Stimulated activated naive CD4-positive, alpha-beta T cell (primary cell): ENCODE data around the gene C17orf50.

Experiments
- DNase-seq, 6 experiments: peaks; one replicate each; lab custom pipeline; 2025; lab: John Stamatoyannopoulos, UW

Gene C17orf50

DNA sequence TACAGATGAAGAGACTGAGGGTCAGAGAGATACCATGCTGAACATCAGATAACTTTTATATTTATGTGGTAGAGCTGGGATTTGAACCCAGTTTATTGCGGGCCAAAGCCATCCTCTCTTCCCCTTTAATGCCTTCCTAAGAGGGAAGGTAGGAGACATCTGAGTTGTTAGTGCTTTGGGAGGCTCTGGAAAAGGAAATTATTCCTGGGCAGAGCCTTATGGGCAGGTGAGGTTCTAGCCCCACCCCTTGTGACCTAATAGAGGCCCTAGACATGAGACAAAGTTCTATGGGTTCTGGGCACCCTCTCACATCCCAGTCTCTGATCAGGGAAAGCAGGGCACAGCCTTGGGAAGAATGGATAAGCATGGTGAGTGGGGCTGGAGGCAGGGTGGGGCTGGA, at the start of gene C17orf50:
TSS of gene C17orf50 (plus strand) at position 301 of the 400 bp plus-strand sequence. CDS start at position 356, 55 bp downstream.
- DNase-seq: no peak

DNA sequence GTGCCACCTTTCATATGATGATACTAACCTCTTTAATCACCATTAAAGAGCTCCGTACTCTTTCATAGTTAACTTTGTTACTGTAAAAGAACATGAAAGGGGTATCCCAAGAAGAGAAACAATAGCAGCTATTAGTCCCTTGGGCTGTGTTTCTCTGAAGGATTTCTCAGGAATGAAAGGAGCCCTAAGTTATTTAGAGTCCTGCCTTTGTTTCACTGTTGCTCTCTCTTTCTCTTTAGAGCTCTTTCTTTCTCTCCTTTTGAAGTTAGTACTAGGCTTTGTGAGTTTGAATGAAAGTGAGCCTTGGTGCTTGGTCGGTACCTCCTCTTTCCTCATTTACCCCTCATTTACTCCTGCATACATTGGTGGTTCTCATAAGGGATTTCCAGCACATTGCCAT, 49.7 kb upstream of the C17orf50 start:
- no peak for DNase-seq

DNA sequence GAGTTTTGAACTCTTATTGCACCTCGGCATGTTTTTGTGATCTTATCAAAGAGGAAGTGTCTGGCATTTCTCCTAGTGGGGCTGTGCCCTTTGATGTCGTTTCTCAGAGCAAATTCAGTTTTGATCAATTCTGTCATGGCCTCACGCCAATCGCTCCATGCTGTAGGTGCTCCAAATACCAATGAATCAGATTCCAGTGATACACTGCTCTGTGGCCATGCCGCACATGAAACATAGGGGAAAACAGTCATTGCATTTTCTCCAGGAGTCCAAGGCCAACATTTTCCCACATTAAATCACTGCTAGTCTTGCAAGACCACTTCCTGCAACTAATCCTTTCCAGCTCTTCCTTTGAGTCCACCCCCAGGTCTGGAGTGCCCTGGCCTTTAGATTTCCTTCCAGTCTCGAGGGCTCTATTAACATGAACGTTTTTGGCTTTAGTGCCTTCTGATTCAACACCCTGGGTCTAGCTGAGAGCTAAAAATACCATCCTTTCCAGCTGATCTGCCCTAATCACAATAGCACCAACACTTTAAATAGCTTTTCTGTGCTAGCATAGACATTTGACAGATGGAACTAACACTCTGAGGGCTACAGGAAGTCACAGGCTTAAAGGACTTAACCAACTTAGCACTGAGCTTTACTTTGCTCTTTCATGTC, 47.5 kb upstream of the C17orf50 start:
- peak in 1 of 6 experiments; percentile 38 for DNase-seq

DNA sequence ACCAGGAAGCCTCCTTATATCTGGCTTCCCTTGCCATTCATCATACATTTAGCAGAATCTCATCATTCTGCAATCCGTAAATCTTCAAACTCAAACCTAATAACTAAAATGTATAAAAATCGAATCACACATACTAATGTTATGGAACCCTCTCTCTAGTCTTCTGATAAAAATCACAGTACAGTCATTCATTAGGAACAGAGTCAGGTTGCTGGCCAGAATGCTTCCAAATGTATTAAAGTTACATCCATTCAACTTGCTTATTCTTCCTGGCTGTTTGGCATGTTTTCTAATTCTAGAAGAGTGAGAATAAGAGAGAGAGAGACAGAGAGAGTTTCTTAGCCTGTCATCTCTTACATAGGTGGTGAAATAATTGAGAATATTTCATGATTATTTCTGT, 45.7 kb upstream of the C17orf50 start:
- no peak for DNase-seq

DNA sequence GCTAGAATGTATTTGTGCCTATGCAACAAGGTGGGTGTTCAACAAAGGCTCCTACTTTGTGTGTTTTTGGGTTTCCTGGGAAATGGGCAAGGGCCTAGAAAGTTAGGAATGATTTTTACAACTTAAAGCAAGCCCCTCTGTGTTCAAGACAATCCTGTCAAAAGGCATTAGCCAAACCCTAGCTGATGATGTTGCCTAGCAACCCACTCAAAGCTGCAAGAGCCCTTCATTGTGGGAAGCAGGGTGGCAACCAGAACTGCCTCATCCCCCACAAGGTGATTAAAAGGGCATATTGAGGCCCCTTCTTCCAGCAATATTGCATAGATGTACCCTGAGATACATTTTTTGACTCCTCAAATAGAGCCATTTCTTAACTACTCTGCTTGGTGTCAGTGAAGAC, 45.3 kb upstream of the C17orf50 start:
- DNase-seq: no peak

DNA sequence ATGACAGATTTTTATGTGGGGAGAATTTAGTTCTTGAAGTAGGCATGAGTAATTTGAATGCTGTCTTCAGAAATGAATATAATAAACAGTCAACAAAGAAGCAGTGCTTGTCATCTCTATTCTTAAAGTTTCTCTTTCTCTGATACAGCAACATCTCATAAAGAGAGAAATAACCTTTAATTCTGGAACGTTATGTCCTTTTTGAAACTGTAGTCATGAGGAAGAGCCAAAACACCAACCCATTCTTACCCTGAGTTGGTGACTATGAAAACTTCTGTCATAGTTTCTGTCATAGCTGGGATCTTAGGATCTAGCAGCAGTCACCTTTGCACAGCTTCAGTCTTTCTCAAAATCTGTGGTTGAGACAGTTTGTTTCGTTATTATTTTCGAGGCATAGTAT, 44.5 kb upstream of the C17orf50 start:
- no peak for DNase-seq

DNA sequence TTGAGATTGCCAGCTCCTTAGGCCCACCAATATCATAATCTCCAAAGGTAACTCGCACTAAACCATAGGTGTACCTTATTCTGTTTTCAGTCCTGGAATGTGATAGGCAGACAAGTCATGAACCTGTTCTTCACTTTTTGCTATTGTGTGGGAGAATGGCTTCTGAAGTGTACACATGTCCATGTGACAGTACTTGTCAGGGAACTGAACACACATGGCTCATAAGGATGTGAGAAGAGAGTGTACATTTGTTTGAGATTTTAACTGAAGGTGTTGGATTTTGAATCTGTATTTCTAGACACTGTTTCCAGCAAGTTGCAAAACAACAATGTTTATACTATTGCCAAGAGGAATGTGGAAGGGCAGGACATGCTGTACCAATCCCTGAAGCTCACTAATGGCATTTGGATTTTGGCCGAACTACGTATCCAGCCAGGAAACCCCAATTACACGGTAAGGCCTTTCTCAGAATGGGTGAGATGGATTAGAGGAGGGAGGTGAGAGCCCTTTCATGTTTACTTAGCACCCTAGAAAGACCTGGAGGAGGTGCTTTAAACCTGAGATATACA, 43.7 kb upstream of the C17orf50 start:
- no peak for DNase-seq

DNA sequence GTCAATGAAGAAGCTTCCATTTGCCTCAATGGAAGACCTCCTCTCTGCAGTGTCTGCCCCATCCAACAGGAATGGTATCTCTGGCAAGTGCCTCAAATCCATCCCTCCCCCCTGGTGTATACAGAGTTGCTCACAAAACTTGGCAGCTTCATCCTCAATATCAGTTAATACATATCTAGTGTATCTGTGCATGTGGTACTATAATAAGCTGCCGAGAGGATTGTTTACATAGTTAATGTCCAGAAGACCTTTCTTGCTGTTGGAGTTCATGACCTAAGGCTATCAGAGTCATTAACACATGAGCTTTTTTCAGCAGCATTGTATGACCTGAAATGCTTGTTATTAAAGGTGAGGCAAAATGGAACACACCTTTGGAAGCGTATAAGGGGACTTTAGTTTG, 43.2 kb upstream of the C17orf50 start:
- DNase-seq: no peak

DNA sequence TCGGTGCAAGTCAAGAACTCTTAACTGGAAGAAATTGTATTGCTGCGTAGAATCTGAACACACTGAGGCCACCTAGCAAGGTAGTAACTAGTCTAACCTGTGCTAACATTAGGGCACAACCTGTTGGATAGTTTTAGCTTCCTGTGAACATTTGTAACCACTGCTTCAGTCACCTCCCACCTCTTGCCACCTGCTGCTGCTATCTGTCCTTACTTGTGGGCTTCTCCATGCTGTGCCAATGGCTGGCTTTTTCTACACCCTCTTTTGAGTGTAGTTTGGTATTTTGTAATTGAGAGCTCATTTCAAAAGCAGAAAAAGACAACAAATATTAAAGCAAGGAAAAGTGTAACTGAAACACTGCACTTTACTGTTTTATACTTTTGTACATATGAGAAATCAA, 37.0 kb upstream of the C17orf50 start:
- no peak for DNase-seq

DNA sequence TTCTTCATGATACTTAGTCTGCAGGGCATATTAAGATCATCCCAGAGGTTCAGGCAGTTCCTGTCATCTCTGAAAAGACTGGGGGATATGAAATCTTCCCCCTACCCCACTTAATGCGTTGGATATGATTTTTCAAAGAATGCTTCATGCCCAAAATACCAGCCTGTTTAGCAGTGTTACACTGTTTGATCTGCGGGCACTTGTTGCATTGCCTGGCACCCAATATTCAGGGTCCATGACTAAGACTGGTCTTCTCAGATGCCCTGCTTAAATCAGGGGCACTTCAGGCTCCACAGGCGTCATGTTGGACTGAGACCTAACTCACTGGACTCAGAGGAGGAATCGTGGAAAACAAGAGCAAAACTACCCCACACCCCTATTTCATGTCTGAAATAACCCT, 35.6 kb upstream of the C17orf50 start:
- DNase-seq: no peak

DNA sequence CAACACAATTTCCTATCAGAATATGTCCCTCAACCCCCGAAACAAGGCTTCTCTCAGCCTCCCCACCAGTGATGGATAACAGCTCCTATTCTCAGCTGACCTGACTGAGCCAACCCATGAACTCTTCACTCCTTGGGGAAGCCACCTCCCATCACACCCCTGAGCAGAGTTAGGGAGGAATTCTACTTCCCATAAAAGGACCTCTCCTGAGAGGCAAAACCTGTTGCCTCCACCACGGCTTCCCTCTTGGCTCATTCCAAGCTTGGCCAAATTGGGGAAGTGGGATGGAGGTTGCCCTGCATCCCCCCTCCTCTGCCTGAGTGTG, 34.9 kb upstream of the C17orf50 start:
- no peak for DNase-seq

DNA sequence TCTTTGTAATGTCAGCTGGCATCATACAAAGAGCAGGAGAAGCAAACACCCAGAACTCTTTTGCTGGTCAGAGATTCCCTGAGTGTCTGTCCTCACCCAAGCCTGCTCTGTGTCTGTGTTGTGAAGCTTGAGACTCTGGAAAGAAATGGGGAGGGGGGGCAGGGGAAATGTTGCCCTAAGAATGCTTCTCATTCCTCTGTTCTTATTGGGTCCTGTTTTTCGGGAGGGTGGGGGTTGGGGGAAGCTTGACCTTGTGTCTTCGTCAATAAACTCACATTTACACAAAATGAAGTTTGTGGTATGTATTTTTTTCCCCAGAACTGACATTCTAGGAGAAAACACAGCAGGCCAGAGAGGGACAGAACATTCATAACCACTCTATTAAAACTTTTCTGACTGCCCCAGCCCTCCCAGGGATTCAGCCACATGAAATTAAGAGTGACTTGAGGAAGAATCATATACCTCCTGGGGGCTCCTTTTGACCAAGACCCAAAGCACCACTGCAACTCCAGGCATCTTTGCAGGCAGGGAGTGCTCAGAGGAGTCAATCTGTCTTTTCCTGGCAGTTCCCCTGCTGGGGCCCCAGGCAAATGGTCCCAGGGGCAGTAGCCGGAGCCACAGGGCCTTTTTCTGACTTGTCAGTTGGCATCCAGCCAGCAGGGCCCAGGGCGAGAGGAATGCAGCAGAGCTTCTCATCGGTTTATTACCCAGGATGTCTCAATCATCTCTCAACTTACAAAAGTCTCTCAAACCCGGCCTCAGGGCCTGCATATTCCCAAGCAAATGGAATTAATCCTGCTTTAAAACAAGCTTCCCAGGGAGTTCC, 34.3 kb upstream of the C17orf50 start:
- no peak for DNase-seq

DNA sequence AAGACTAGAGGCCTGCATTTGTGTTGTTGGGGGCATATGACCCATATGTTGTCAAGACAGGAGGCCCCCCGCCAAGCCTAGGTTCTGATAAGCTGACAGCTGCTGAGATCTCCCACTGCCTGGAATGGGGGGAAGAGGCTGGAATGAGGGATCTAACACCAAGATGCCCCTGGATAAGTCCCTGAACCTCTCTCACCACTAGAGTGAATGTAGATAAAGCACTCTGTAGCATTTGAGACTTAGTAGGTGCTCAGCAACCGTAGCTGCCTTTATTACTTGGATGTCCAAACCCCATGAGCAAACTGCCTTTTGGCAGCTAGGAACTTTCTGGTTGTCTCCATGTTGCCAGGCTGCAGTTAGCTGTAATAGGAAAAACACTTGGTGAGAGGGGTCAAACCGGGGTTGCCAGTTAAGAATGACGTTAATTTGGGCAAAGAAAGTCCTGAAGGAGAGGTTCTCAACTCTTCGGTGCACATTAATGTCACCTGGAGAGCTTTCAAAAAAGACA, 33.7 kb upstream of the C17orf50 start:
- no peak for DNase-seq

DNA sequence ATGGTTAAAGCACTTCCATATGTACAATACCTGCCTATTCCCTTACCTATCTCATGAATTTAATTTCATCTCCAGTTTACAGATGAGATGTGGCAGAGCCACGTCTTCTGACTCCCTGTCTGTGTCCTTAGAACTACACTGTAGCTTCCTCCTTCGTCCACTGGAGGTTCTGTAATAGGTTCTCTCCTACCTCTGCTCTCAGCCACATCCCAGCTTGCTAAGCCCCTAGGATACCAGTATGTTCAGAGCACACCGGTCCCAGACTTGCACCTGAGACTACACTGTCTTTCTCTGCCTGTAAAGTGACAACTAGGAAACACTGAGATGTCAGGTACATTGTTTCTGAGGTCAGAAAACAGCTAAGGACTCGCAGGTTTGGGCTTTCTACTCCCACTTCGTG, 33.1 kb upstream of the C17orf50 start:
- DNase-seq: no peak

DNA sequence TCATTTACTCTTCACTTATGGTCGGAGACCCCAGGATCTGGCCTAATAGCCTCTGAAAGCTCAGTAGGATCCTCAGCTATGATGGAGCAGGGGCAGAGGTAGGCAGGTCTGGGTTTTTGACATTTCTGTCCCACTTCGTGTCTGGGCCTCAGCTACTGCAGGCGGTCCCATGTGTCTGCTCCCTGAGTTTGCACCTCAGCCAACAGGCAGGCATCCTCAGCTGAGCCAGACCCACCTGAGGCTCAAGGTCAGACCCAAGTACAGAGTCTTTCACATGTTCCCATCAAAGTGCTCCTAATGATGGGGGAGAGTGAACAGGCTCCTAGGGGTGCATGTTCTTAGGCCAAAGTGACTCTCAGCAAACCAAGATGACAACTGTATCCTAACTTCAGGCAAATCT, 32.1 kb upstream of the C17orf50 start:
- no peak for DNase-seq

DNA sequence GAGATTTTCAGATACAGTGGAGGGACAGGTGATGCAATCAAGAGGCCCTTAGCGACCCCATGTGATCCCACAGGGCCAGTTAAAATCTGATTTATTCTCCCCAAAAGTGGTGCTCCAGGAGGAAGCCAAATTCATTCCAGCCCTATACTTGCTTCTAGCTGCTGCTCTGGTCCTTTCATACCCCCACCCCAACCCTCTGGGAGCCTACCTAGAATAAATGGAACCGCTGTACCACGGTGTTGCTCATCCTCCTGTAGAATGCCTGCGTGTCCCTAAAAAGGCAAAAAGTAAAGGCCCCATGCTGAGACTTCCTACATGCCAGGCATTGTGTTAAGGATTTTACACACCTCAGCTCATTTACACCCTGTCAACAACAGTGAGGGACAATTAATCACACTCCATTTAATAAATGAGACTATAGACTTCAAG, 31.3 kb upstream of the C17orf50 start:
- no peak for DNase-seq

DNA sequence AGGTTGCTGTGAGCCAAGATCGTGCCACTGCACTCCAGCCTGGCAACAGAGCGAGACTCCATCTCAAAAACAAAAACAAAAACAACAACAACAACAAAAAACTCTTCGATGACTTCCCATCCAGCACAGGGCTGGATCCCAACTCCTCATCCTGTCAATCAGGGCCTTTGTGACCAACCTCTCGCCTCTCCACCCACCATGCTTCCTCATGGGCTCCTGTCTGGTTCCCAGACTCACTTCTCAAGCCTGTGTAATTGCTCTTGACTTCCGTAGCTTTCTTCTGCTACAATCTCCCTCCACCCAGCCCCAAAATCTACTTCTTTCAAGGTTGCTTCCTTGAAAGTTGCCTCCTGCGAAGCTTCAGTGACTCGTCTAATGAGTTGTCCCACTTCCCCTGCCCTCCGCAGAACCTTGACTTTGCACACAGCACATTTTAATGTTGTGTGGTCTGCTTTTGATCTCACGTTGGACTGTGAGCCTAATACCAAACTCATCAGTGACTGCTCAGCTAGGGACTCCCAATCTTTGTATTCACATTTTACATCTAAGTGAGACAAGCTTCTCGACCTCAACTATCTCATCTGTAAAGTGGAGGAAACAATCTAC, 30.2 kb upstream of the C17orf50 start:
- DNase-seq: no peak

DNA sequence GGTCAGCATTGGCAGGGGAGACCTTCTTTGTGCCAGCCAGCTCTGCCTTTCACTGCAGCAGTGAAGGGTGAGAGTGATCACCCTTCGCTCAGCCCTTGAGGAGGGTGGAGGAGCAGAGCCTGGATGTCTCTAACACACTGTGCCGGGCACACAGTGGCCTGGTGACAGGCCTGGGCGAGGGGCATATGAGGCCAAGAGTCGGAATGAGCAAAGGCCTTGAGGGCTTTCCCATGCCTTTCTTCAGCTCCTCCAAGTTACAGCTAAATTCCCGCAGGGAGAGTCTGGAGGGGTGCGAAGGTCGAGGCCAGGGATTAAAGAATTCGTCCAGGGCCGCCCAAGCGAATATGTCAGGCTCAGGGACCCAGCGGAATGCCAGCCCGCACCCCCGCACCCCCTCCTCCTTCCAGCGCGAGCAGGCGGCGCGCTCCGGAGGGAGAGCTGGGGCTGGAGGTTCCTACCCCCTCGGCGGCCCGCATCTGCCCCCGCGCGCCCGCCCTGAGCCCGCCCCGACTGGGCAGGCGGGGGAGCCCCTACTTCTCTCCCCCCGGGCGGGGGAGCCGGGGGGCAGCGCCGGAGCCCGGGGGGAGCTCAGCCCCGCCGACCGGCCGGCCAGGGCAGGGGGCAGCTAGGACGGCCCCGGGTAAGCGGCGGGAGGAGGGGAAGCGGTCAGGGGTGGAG, 29.3 kb upstream of the C17orf50 start, which contains the start of gene RASL10B:
TSS of gene RASL10B (plus strand) at position 401 of the 678 bp plus-strand sequence. CDS start 3,546 bp downstream, outside the sequence.
- peak; percentile 16 to 45 (median 30) for DNase-seq

DNA sequence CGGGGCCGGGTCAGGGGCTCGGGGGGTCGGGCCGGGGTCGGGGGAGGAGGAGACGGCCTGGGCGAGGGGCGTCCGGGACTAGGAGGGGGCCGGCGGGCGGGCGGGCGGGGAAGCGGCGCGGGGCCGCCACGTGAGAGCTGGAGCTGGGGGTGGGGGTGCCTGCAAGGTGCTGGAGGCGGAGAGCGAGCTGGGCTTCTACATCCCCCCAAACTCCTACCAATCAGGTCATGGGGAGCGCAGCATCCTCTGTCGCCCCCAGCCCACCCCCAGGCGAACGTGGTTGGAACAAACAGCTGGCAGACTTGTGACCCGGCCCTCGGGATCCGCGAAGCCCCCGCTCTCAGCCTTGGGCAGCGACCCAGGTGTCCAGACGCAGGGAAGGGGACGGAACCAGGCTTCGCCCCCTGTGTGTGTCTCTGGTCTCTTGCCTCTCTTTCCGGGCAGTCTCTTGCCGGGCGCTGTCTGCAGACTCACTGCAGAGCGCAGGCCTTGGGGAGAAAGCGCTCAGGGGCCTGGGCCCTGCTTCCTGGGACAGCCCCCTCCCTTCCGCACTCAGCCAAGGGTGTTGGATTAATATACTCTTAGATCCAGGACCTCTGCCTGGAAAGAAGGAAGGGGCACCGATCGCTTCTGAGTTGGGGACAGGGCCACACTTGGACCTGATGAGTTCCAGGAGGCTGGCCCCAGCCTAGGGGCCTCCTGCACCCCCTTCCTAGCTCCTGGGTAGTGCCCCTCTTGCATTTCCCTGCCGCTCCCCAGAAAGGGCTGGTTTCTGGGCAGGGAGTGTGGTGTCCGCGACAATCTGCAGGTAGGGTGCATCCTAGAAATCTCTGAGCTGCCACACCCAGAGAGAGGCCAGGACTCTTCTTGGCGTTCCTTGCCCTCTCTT, 28.5 kb upstream of the C17orf50 start:
- no peak for DNase-seq

DNA sequence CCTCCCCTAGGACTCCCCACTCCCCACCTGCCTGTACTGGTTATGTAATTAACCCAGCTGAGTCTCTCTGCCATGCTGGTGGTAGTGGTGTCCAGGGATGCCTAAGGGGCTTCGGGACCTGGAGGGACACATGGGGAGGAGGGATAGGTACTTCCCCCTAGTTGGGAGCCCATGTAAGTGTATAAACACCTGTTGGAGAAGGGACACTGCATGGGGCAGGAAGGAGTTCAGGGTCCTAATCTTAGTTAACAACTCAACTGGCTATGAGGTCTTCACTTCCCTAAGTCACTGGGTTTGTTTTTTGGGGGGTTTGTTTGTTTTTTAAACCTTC, 27.9 kb upstream of the C17orf50 start:
- DNase-seq: no peak

DNA sequence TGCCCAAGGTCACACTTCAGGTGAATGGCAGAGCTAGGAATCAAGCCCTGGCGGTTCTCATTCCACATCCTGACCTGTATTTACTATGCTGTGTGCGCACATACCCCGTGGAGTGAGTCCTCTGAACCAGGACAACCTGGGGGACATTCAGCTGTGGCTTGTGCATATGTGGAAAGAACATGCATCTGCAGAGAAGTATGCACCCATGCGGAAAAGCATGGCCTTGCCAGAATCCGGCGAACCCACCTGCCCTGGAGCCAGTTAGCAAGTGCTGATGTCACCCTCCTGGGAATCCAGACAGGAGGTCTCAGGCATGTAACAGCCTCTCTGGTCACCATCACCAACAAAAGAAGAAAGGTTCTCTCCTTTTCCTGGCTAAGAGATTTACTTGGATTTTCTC, 27.3 kb upstream of the C17orf50 start:
- no peak for DNase-seq
